ENCODE results near the gene SOBP.
A peak's percentile ranks its signal among the peaks of the same experiment; 100 is the strongest.

SOBP gene

GRCh38 chr6:107699254-107699653, 209.3 kb downstream of the SOBP start:
- Mint-ChIP-seq H3K36me3 (peaks cover 3% of the 10 kb centered on the region), H3K4me1 (ENCODE audit: low read depth) (peaks cover 23% of the 10 kb centered on the region), H3K27ac (no peak overlapping the region), H3K9me3 (ENCODE audit: low read depth) (no peaks in the 10 kb centered on the region), H3K27me3 (no peaks in the 10 kb centered on the region), H3K4me3 (no peak overlapping the region)

GRCh38 chr6:107699697-107700325, 209.9 kb downstream of the SOBP start:
- Mint-ChIP-seq H3K4me3 (no peak overlapping the region), H3K4me1 (ENCODE audit: low read depth) (peaks cover 26% of the 10 kb centered on the region), H3K27ac (peak overlapping the region; percentile 30)

GRCh38 chr6:107703606-107704005, 213.7 kb downstream of the SOBP start:
- H3K27ac Mint-ChIP-seq = no peak overlapping the region
- H3K9me3 Mint-ChIP-seq (ENCODE audit: low read depth) = no peaks in the 10 kb centered on the region
- peaks cover 13% of the 10 kb centered on the region for H3K36me3 Mint-ChIP-seq
- no peak overlapping the region for H3K4me3 Mint-ChIP-seq
- H3K4me1 Mint-ChIP-seq (ENCODE audit: low read depth) = peaks cover 18% of the 10 kb centered on the region
- no peaks in the 10 kb centered on the region for H3K27me3 Mint-ChIP-seq

More at GRCh38 chr6:107699697-107700325, 209.9 kb downstream of the SOBP start:
- peaks cover 4% of the 10 kb centered on the region for H3K36me3 Mint-ChIP-seq
- H3K9me3 Mint-ChIP-seq (ENCODE audit: low read depth) = no peaks in the 10 kb centered on the region
- H3K27me3 Mint-ChIP-seq = no peaks in the 10 kb centered on the region

- Mint-ChIP-seq H3K4me1 (ENCODE audit: low read depth) (peaks cover 24% of the 10 kb centered on the region), H3K9me3 (ENCODE audit: low read depth) (no peaks in the 10 kb centered on the region), H3K36me3 (peaks cover 13% of the 10 kb centered on the region), H3K27ac (peak overlapping the region; percentile 41), H3K4me3 (no peak overlapping the region), H3K27me3 (no peaks in the 10 kb centered on the region)
Observed at GRCh38 chr6:107704347-107705013, 214.6 kb downstream of the SOBP start.

GRCh38 chr6:107706516-107707115, 216.7 kb downstream of the SOBP start:
- Mint-ChIP-seq H3K27me3 (no peaks in the 10 kb centered on the region), H3K36me3 (peaks cover 13% of the 10 kb centered on the region), H3K4me1 (ENCODE audit: low read depth) (peaks cover 34% of the 10 kb centered on the region), H3K9me3 (ENCODE audit: low read depth) (no peaks in the 10 kb centered on the region), H3K27ac (no peak overlapping the region), H3K4me3 (no peak overlapping the region)

GRCh38 chr6:107707346-107708275, 217.7 kb downstream of the SOBP start:
- H3K9me3 Mint-ChIP-seq (ENCODE audit: low read depth) = no peaks in the 10 kb centered on the region
- H3K4me1 Mint-ChIP-seq (ENCODE audit: low read depth) = peaks cover 44% of the 10 kb centered on the region
- peaks cover 13% of the 10 kb centered on the region for H3K36me3 Mint-ChIP-seq
- H3K4me3 Mint-ChIP-seq = no peak overlapping the region
- peak overlapping the region; percentile 58 for H3K27ac Mint-ChIP-seq
- H3K27me3 Mint-ChIP-seq = no peaks in the 10 kb centered on the region

GRCh38 chr6:107708435-107708834, 218.5 kb downstream of the SOBP start:
- H3K4me3 Mint-ChIP-seq = no peak overlapping the region
- H3K4me1 Mint-ChIP-seq (ENCODE audit: low read depth) = peaks cover 52% of the 10 kb centered on the region

GRCh38 chr6:107709341-107709740, 219.4 kb downstream of the SOBP start:
- H3K4me1 Mint-ChIP-seq (ENCODE audit: low read depth) = peaks cover 57% of the 10 kb centered on the region
- peaks cover 10% of the 10 kb centered on the region for H3K36me3 Mint-ChIP-seq

More at GRCh38 chr6:107708435-107708834, 218.5 kb downstream of the SOBP start:
- Mint-ChIP-seq H3K27me3 (no peaks in the 10 kb centered on the region), H3K27ac (no peak overlapping the region), H3K36me3 (peaks cover 13% of the 10 kb centered on the region), H3K9me3 (ENCODE audit: low read depth) (no peaks in the 10 kb centered on the region)

More at GRCh38 chr6:107709341-107709740, 219.4 kb downstream of the SOBP start:
- no peak overlapping the region for H3K4me3 Mint-ChIP-seq
- H3K9me3 Mint-ChIP-seq (ENCODE audit: low read depth) = no peaks in the 10 kb centered on the region
- peak overlapping the region; percentile 54 for H3K27ac Mint-ChIP-seq
- no peaks in the 10 kb centered on the region for H3K27me3 Mint-ChIP-seq

All from activated naive CD8-positive, alpha-beta T cell (primary cell).